ENCODE measurements around the gene PLPP3.

The PLPP3 gene

DNA sequence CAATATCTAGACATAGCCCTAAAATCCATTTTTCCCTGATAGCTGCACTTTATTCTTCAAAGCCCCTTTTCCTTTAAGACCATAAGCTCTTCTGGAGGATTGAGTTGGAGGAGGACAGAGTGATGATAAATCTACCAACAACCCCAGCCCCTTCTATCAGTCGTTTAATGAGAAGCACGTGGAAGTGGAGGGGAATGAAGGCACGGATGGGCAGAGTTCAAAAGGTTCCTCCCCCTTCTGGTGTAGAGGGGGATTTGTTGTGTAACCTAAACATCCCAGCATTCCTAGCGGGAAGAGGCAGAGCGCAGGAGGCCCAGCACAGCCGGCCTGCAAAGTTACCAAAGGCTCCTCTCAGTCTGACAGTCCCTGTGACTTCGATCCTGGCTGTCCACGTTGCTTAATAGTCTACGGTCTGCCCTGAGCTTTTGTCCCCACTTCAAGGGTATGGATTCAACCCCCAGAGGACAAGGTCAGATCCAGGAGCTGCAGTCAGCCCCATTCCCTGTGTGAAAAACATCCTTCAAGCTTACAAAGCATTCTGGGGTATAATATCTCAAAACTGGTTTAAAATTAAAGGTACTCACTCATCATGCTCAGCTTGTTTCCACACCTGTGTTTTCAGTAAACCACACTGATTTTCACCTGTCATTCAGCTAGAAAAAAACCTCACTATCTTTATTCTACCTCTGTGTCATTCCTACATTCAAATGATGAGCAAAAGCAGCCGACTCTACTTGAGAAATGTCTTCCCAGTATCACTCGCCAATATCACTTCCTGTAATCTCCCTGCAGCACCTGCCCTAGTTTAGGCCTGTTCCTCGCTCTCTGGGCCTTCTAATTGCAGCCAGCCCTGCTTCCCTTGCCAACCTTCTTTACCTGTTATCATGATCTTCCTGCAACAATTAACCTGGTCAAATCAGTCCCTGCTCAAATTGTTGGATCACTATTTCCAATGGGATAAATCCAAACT is 117.9 kb downstream of the PLPP3 start:
- DNase-seq (ENCODE audit: low read depth), result no peak

DNA sequence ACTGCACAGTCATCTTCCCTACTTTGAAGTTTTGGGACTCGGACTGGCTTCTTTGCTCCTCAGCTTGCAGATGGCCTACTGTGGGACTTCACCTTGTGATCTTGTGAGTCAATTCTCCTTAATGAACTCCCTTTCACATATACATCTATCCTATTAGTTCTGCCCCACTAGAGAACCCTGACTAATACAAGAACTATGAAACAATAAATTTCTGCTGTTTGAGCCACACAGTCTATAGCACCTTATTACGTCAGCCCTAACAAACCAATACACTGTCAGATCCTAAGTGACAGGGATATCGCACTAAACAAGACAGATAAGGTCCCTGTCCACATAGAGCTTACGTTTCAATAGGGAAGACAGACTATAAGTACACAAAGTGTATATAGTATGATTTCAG is 120.1 kb downstream of the PLPP3 start:
- DNase-seq (ENCODE audit: low read depth), result no peak

- DNase-seq (ENCODE audit: low read depth), result no peak
Measured at GRCh38 chr1:56457756-56458375, 121.5 kb downstream of the PLPP3 start.

- no peak for DNase-seq (ENCODE audit: low read depth)
Measured at GRCh38 chr1:56456435-56457101, 122.8 kb downstream of the PLPP3 start.

- no peak for DNase-seq (ENCODE audit: low read depth)
Measured at GRCh38 chr1:56453417-56454078, 125.8 kb downstream of the PLPP3 start.

GRCh38 chr1:56453016-56453415 is 126.3 kb downstream of the PLPP3 start:
- no peak for DNase-seq (ENCODE audit: low read depth)

GRCh38 chr1:56452027-56453011 is 127.0 kb downstream of the PLPP3 start:
- no peak for DNase-seq (ENCODE audit: low read depth)

DNA sequence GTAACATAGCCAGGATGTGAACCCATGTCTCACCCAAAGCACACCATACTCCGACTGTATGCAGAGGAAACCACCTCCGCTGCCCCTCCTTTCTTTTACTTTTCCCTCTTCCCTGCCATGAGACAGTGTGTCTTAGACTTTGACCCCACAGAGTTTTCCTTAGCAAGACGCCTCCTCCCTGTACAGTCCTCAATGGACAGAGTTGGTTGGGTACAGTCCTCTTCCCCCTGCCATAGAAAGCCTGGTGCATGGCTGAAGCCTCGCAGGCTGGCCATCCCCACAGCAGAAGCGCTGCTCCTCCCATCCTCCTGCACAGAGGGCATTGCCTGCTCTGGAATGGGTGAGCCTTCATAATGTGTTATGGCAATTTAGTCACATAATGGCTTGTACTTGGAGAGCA is 127.9 kb downstream of the PLPP3 start:
- no peak for DNase-seq (ENCODE audit: low read depth)

DNA sequence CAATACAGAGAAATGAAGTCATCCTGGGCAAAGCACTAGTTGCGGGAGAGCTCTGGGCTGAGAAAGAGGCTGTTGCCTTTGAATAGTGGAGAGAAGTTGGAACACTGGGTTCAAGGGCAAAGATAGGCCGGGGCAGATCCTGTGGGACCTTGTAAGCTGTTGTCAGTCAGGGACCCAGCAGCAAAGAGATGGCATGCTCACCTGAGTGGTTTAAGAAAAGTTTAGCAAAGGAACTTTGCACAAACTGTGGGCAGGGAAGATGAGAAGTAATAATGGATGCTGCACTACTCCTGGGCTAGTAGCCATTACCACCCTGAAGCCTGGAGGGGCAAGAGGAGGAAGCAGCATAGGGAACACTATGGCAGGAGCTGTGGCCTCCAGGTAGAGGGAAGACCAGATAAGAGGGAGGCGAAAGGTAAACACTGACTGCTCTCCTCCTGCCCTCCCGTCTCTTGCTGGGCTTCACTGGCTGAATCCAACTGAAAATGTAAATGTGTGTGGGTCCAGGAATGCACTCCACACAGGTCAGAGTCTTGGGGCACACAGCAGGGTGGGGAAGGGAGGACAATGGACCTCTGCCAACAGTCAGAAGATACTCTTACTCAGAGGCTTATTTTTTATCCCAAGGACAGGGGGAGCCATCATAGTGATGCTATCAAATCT is 129.2 kb downstream of the PLPP3 start:
- no peak for DNase-seq (ENCODE audit: low read depth)

GRCh38 chr1:56448529-56449300 is 130.6 kb downstream of the PLPP3 start:
- DNase-seq (ENCODE audit: low read depth), result no peak

- DNase-seq (ENCODE audit: low read depth), result no peak
Measured at GRCh38 chr1:56447823-56448222, 131.5 kb downstream of the PLPP3 start.

GRCh38 chr1:56446531-56447098 is 132.7 kb downstream of the PLPP3 start:
- no peak for DNase-seq (ENCODE audit: low read depth)

GRCh38 chr1:56444960-56445646 is 134.3 kb downstream of the PLPP3 start:
- no peak for DNase-seq (ENCODE audit: low read depth)
